A673 (cell line): ENCODE data around the gene STAT2.

ENCODE experiments used
- CTCF ChIP-seq: fragments of 300-800, 200-600 bp; sonication (generic); conservative IDR thresholded peaks from 2 replicates; pipeline ENCODE4 v1.5.1; 2017; ENCODE audit warnings: low read depth, mild to moderate bottlenecking, antibody characterized with exemption, low read length, moderate library complexity, mixed read lengths
- EZH2 ChIP-seq: fragments of 200-600 bp; sonication (generic); IDR thresholded peaks from 2 replicates; pipeline ENCODE4 v1.6.1; 2017; ENCODE audit warnings: borderline replicate concordance, low read depth, mild to moderate bottlenecking, mixed read lengths, antibody characterized with exemption, low read length; ENCODE audit not compliant: poor library complexity, severe bottlenecking

GRCh38 chr12:56333679-56334489 is 26.0 kb downstream of the STAT2 start, which contains the start of gene PAN2:
- TF ChIP-seq CTCF (peak; percentile 72), EZH2 (no peak)
